Measurements from ENCODE around the gene JAK1.
"Not testable (repeated sequence)": the region's sequence is repeated elsewhere in the genome, so short reads cannot be mapped to it uniquely, and the experiment has no call there.

DNA sequence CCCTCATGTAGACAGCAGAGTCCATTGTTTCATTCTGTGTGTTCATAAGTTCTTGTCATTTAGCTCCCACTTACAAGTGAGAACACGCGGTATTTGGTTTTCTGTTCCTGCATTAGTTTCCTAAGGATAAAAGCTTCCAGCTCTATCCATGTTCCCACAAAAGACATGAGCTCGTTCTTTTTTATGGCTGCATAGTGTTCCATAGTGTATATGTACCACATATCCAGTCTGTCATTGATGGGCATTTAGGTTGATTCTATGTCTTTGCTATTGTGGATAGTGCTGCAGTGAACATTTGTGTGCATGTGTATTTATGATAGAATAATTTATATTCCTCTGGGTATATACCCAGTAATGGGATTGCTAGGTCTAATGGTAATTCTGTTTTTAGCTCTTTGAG, 145.8 kb downstream of the JAK1 start:
- not testable (repeated sequence) for TF ChIP-seq MAX (IDR thresholded peaks at IDR 0.05; ENCODE audit: insufficient read depth, insufficient read length); MYC (IDR thresholded peaks at IDR 0.05; ENCODE audit: low read depth, low read length); POLR2AphosphoS5 (IDR thresholded peaks at IDR 0.05; ENCODE audit: insufficient read depth, low read depth, low read length); POLR2A (IDR thresholded peaks at IDR 0.05; ENCODE audit: low read depth, low read length); FOS (IDR thresholded peaks at IDR 0.05; ENCODE audit: borderline replicate concordance, insufficient read depth, low read length); EZH2 (IDR thresholded peaks at IDR 0.05; ENCODE audit: borderline replicate concordance, low read depth, low read length, severe bottlenecking)
- TF ChIP-seq, protein P1, sequence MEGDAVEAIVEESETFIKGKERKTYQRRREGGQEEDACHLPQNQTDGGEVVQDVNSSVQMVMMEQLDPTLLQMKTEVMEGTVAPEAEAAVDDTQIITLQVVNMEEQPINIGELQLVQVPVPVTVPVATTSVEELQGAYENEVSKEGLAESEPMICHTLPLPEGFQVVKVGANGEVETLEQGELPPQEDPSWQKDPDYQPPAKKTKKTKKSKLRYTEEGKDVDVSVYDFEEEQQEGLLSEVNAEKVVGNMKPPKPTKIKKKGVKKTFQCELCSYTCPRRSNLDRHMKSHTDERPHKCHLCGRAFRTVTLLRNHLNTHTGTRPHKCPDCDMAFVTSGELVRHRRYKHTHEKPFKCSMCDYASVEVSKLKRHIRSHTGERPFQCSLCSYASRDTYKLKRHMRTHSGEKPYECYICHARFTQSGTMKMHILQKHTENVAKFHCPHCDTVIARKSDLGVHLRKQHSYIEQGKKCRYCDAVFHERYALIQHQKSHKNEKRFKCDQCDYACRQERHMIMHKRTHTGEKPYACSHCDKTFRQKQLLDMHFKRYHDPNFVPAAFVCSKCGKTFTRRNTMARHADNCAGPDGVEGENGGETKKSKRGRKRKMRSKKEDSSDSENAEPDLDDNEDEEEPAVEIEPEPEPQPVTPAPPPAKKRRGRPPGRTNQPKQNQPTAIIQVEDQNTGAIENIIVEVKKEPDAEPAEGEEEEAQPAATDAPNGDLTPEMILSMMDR (IDR thresholded peaks at IDR 0.05; ENCODE audit: extremely low read depth in 1 of 2, insufficient read depth in 1 of 2, low read depth in 1 of 2, low read length in 2 of 2), result not testable (repeated sequence)

Data from endothelial cell of umbilical vein (primary cell).